Measurements from ENCODE around the gene ATXN1. TPM values are rescaled to one million over a fixed set of nuclear protein-coding genes. Genes with fewer than 3 reads are reported as not detected.

The ATXN1 gene
- polyA plus RNA-seq, 1 donor (not counting 4 experiments of a cell fraction or from before 2014, with no cell fraction given), result 9.7 TPM

DNA sequence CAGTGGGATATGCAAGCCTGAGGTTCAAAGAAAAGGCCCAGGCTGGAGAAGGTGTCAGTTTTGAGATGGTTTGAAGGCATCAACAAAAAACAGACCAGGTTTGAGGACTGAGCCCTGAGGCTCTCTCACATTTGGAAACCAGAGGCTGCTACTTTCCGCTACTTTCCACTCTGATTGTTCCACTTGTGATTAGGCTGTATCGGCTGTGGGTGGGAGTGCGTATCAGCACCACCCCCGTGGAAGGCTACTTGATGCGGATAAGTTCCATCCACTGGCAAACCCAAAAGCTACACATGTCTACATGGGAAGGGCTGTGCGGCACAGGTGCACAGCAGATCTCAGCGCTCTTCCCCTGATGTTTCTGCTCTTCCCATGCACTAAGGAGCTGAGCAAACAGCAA is 324.2 kb downstream of the ATXN1 start:
- TF ChIP-seq EZH2 (IDR thresholded peaks at IDR 0.05; ENCODE audit: low read length), result no peak
- TF ChIP-seq, protein P1, sequence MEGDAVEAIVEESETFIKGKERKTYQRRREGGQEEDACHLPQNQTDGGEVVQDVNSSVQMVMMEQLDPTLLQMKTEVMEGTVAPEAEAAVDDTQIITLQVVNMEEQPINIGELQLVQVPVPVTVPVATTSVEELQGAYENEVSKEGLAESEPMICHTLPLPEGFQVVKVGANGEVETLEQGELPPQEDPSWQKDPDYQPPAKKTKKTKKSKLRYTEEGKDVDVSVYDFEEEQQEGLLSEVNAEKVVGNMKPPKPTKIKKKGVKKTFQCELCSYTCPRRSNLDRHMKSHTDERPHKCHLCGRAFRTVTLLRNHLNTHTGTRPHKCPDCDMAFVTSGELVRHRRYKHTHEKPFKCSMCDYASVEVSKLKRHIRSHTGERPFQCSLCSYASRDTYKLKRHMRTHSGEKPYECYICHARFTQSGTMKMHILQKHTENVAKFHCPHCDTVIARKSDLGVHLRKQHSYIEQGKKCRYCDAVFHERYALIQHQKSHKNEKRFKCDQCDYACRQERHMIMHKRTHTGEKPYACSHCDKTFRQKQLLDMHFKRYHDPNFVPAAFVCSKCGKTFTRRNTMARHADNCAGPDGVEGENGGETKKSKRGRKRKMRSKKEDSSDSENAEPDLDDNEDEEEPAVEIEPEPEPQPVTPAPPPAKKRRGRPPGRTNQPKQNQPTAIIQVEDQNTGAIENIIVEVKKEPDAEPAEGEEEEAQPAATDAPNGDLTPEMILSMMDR (optimal IDR thresholded peaks at IDR 0.05 in 1 of 3, IDR thresholded peaks at IDR 0.05 in 1 of 3, conservative IDR thresholded peaks at IDR 0.05 in 1 of 3; ENCODE audit: extremely low read depth in 1 of 3, insufficient read depth in 2 of 3, low read length in 3 of 3), result no peak
- no peaks in the 10 kb centered on the region for H3K9me3 ChIP-seq (ENCODE audit: control insufficient read depth, low read depth, low read length)
- no peak overlapping the region for H3K4me3 ChIP-seq (ENCODE audit: control insufficient read depth in 2 of 3, extremely low read depth in 1 of 3, insufficient read depth in 2 of 3, low read depth in 1 of 3, low read length in 3 of 3)
- H2AFZ ChIP-seq (ENCODE audit: control insufficient read depth, low read length), result no peak overlapping the region
- H4K20me1 ChIP-seq (ENCODE audit: control insufficient read depth, extremely low read depth, insufficient read depth, low read length), result no peaks in the 10 kb centered on the region
- H3K4me2 ChIP-seq (ENCODE audit: control insufficient read depth, extremely low read depth, insufficient read depth, low read depth, low read length), result no peak overlapping the region
- no peaks in the 10 kb centered on the region for H3K36me3 ChIP-seq (ENCODE audit: control insufficient read depth in 2 of 2, extremely low read depth in 1 of 2, insufficient read depth in 2 of 2, low read length in 2 of 2)
- H3K27ac ChIP-seq (ENCODE audit: control insufficient read depth, insufficient read depth, low read length), result no peak overlapping the region
- H3K9ac ChIP-seq (ENCODE audit: control insufficient read depth, extremely low read depth, insufficient read depth, low read length), result no peak overlapping the region
- H3K79me2 ChIP-seq (ENCODE audit: control insufficient read depth, insufficient read depth, low read length), result no peaks in the 10 kb centered on the region
- dilution Hi-C loops (cut with MboI; ENCODE audit: extremely low pct_ligation_motif_present, low sequenced_read_pairs), result no loop called here
- H3K9me1 ChIP-seq (ENCODE audit: control insufficient read depth, extremely low read depth, insufficient read depth, low read length), result no peaks in the 10 kb centered on the region
- FAIRE-seq, result no peak
- H3K27me3 ChIP-seq (ENCODE audit: control insufficient read depth, extremely low read depth, insufficient read depth, low read length), result no peaks in the 10 kb centered on the region
- DNase-seq (ENCODE audit: low read depth, low spot score), result no peak
- peaks cover 6% of the 10 kb centered on the region for H3K4me1 ChIP-seq (ENCODE audit: control insufficient read depth, extremely low read depth, insufficient read depth, low read length)

DNA sequence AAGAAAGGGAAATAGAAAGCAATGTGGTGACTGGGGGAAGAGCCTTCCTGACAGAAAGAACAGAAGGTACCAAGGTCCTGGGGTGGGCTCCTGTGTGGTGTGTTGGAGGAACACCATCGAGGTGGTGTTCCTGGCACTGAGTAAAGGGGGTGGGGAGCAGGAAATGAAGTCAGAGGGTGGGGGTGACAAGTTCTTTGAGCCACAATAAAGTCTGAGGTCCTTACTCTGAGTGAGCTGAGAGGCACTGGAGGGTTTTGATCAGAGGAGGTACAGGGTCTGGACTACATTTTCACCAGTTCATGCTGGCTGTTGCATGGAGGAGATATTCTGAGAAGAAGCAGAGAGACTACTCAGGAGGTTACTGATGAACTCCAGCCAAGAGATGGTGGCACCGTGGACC is 324.7 kb downstream of the ATXN1 start:
- TF ChIP-seq, protein P1 (optimal IDR thresholded peaks at IDR 0.05 in 1 of 3, IDR thresholded peaks at IDR 0.05 in 1 of 3, conservative IDR thresholded peaks at IDR 0.05 in 1 of 3; ENCODE audit: extremely low read depth in 1 of 3, insufficient read depth in 2 of 3, low read length in 3 of 3), result no peak
- TF ChIP-seq EZH2 (IDR thresholded peaks at IDR 0.05; ENCODE audit: low read length), result no peak
- dilution Hi-C loops (cut with MboI; ENCODE audit: extremely low pct_ligation_motif_present, low sequenced_read_pairs), result no loop called here
- no peak overlapping the region for H3K4me2 ChIP-seq (ENCODE audit: control insufficient read depth, extremely low read depth, insufficient read depth, low read depth, low read length)
- H3K9ac ChIP-seq (ENCODE audit: control insufficient read depth, extremely low read depth, insufficient read depth, low read length), result no peak overlapping the region
- H3K27me3 ChIP-seq (ENCODE audit: control insufficient read depth, extremely low read depth, insufficient read depth, low read length), result no peaks in the 10 kb centered on the region
- H3K27ac ChIP-seq (ENCODE audit: control insufficient read depth, insufficient read depth, low read length), result no peak overlapping the region
- no peak for DNase-seq (ENCODE audit: low read depth, low spot score)
- H3K9me3 ChIP-seq (ENCODE audit: control insufficient read depth, low read depth, low read length), result no peaks in the 10 kb centered on the region
- no peaks in the 10 kb centered on the region for H3K9me1 ChIP-seq (ENCODE audit: control insufficient read depth, extremely low read depth, insufficient read depth, low read length)
- H3K4me1 ChIP-seq (ENCODE audit: control insufficient read depth, extremely low read depth, insufficient read depth, low read length), result peaks cover 6% of the 10 kb centered on the region
- no peaks in the 10 kb centered on the region for H3K36me3 ChIP-seq (ENCODE audit: control insufficient read depth in 2 of 2, extremely low read depth in 1 of 2, insufficient read depth in 2 of 2, low read length in 2 of 2)
- no peaks in the 10 kb centered on the region for H3K79me2 ChIP-seq (ENCODE audit: control insufficient read depth, insufficient read depth, low read length)
- H4K20me1 ChIP-seq (ENCODE audit: control insufficient read depth, extremely low read depth, insufficient read depth, low read length), result no peaks in the 10 kb centered on the region
- FAIRE-seq, result no peak
- H3K4me3 ChIP-seq (ENCODE audit: control insufficient read depth in 2 of 3, extremely low read depth in 1 of 3, insufficient read depth in 2 of 3, low read depth in 1 of 3, low read length in 3 of 3), result no peak overlapping the region
- H2AFZ ChIP-seq (ENCODE audit: control insufficient read depth, low read length), result no peak overlapping the region

Measured in keratinocyte (primary cell).